Esophagus squamous epithelium (tissue), 5 donors: Measurements from ENCODE around the gene MPG. TPM values are rescaled to one million over a fixed set of nuclear protein-coding genes. Genes with fewer than 3 reads are reported as not detected.
A peak's percentile ranks its signal among the peaks of the same experiment; 100 is the strongest.

Experiments used
- DNase-seq: peaks from one replicate; lab custom pipeline; 2025; lab: John Stamatoyannopoulos, UW
- H3K27ac ChIP-seq, 4 donors: fragments of 200-600 bp; sonication (generic); one replicate each; pipeline ENCODE4 v1.5.1; 2016 to 2019; ENCODE audit warnings: mild to moderate bottlenecking in 1 of 4
- H3K27me3 ChIP-seq, 4 donors: fragments of 200-600 bp; sonication (generic); 1 replicate in 3 of 4; 2 replicates in 1 of 4; pipeline versions ENCODE4 v1.5.1 to v1.6.0; 2017 to 2021; ENCODE audit warnings: antibody characterized with exemption in 1 of 4
- H3K36me3 ChIP-seq, 3 donors: fragments of 200-600 bp; sonication (generic); one replicate each; pipeline ENCODE4 v1.5.1; 2016 to 2019
- H3K4me1 ChIP-seq, 3 donors: fragments of 200-600 bp; sonication (generic); one replicate each; pipeline ENCODE4 v1.5.1; 2017 to 2019
- H3K4me3 ChIP-seq, 4 donors: fragments of 200-600 bp; sonication (generic); 1 replicate in 3 of 4; 2 replicates in 1 of 4; pipeline ENCODE4 v1.5.1; 2016 to 2019; ENCODE audit warnings: mild to moderate bottlenecking in 2 of 4, moderate library complexity in 1 of 4
- H3K9me3 ChIP-seq, 3 donors: fragments of 200-600 bp; sonication (generic); one replicate each; pipeline ENCODE4 v1.5.1; 2016 to 2019
- CTCF ChIP-seq, 6 experiments: fragments of 450-650 bp in 4 of 6; fragments of 200-600 bp in 2 of 6; sonication (generic) in 2 of 6; IDR thresholded peaks; one replicate each; pipeline ENCODE4 v1.5.1; 2016 to 2019; ENCODE audit warnings: antibody characterized with exemption in 6 of 6, mild to moderate bottlenecking in 4 of 6, moderate library complexity in 4 of 6
- POLR2A ChIP-seq, 4 donors: fragments of 450-650 bp; IDR thresholded peaks; one replicate each; pipeline ENCODE4 v1.6.1; 2017; ENCODE audit warnings: antibody characterized with exemption in 4 of 4, mild to moderate bottlenecking in 4 of 4, moderate library complexity in 3 of 4
- WGBS, 2 donors: methylation state at CpG; one replicate each; pipeline ENCODE4 v1.1.5; 2018; 5-methylcytosine and 5-hydroxymethylcytosine counted together
- intact Hi-C: fragments of 100-400 bp; cut with DNase I; formaldehyde crosslinking; loops from one replicate; pipeline ENCODE4 v1.15.0; 2022
- total RNA-seq, 4 donors: library from RNA; depleted of rRNA; stranded (reverse); fragments of >200 nt; gene quantifications; one replicate each; pipeline ENCODE4 v1.1.0, GENCODE V29; 2016
- donor health status: DM: yes; HTN: yes; CAD: no.

MPG gene
- total RNA-seq, 4 donors from 2014 or later: 47.4 to 72.1 (median 68.3) TPM

DNA sequence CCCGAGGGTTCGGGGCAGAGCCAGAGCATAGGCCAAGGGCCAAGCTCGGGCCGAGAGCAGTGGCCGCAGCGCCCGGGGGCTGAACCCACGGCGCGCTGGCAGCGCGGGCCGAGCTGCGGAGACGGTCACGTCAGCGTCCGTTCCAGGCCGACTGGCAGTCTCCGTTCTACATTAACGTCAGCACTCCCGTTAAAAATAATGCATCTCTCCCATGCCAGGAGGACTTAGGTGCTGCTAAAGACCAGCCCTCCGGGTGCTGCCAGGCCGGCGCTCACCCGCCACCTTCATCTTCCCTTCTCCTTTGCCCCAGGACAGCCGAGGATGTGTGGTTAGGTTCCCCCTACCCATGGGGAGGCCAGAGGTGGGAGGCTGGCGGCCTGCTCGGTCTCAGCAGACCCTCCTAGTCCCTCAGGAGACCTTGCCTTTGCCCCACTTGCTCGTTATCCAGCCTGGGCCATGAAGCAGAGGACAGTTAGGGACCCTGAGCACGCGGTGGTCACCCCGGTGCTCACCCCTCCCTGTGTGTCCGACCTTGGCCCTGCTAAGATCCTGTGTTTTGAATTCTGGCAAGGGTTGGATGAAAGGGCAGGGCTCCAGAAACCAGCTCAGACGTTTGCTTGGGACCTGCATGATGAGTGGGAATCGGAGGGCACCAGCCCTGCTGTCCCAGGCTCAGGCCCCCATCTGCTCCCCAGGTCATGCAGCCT lies 572 bp downstream of the MPG start:
- no peak for DNase-seq
- no peaks in the 10 kb centered on the region for H3K27me3 ChIP-seq
- 3 to 5% methylated on average over 7 to 17 of the region's 36 CpGs for WGBS, 2 donors
- H3K36me3 ChIP-seq: peaks cover 0 to 37% (median 0%) of the 10 kb centered on the region in 3 donors
- no peaks in the 10 kb centered on the region for H3K9me3 ChIP-seq
- peaks cover 31 to 69% (median 34%) of the 10 kb centered on the region in 3 donors for H3K4me1 ChIP-seq
- H3K4me3 ChIP-seq: peak overlapping the region; percentile 74 to 96 (median 89)
- H3K27ac ChIP-seq: peak overlapping the region; percentile 91 to 98 (median 96)
- intact Hi-C loops: no loop called here
- TF ChIP-seq POLR2A (IDR thresholded peaks at IDR 0.05) (no peak), CTCF (IDR thresholded peaks at IDR 0.05) (no peak)

DNA sequence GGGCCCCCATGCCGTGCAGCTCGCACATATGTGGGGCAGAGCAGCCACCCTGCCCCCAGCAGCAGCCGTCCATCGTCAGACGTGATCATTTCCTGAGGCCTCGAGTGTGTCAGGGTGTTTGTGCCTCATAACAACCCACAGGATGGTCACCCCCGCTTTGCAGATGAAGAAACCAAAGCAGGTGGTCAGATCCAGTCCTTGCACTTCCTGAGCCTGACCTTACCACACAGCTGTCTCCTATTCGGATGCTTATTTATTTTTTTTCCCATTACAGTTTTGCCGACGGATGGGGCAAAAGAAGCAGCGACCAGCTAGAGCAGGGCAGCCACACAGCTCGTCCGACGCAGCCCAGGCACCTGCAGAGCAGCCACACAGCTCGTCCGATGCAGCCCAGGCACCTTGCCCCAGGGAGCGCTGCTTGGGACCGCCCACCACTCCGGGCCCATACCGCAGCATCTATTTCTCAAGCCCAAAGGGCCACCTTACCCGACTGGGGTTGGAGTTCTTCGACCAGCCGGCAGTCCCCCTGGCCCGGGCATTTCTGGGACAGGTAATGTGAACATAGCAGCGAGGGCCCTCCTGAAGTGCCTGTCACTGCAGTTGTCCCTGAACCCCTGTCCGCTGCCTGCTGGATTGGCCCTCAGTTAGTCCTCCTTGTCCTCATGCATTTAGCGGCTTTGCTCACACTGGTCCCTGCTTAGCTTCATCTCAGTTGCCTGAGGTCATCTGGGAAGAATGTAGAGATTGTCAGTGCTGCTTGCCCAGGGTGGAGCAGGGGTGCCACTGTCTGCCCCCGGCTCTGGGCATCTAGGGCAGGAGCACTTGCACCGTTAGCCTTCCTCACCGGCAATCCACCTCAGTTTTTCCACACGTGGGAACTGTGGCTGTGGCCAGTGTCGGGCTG lies 1.4 kb downstream of the MPG start:
- WGBS, 2 donors: 43 to 90% methylated on average over 10 to 14 of the region's 32 CpGs
- TF ChIP-seq CTCF (IDR thresholded peaks at IDR 0.05): no peak
- no peak for TF ChIP-seq POLR2A (IDR thresholded peaks at IDR 0.05)
- Histone ChIP-seq H3K4me1 (peaks cover 36 to 69% (median 36%) of the 10 kb centered on the region in 3 donors), H3K36me3 (peaks cover 0 to 45% (median 0%) of the 10 kb centered on the region in 3 donors), H3K4me3 (peak overlapping the region in 3 of 4 donors; percentile 74 to 96 (median 89)), H3K27me3 (no peaks in the 10 kb centered on the region), H3K9me3 (no peaks in the 10 kb centered on the region), H3K27ac (peak overlapping the region in 3 of 4 donors; percentile 96 to 98 (median 96))
- DNase-seq: no peak
- intact Hi-C loops: no loop called here

- Histone ChIP-seq H3K27ac (peak overlapping the region in 1 of 4 donors; percentile 1), H3K4me1 (peaks cover 25 to 55% (median 30%) of the 10 kb centered on the region in 3 donors), H3K9me3 (no peaks in the 10 kb centered on the region), H3K27me3 (no peaks in the 10 kb centered on the region), H3K36me3 (peaks cover 6 to 82% (median 11%) of the 10 kb centered on the region in 3 donors), H3K4me3 (no peak overlapping the region)
- TF ChIP-seq POLR2A (IDR thresholded peaks at IDR 0.05) (no peak), CTCF (IDR thresholded peaks at IDR 0.05) (no peak)
- 88 to 89% methylated on average over 11 to 14 of the region's 31 CpGs for WGBS, 2 donors
- no peak for DNase-seq
- intact Hi-C loops: no loop called here
Measured at GRCh38 chr16:83060-83603, 5.1 kb downstream of the MPG start.

GRCh38 chr16:83781-84615 lies 6.0 kb downstream of the MPG start:
- no peaks in the 10 kb centered on the region for H3K9me3 ChIP-seq
- WGBS, 2 donors: 66 to 69% methylated on average over 14 of the region's 21 CpGs
- H3K27me3 ChIP-seq: no peaks in the 10 kb centered on the region
- no peak overlapping the region for H3K4me3 ChIP-seq
- intact Hi-C loops: no loop called here
- peaks cover 21 to 49% (median 26%) of the 10 kb centered on the region in 3 donors for H3K4me1 ChIP-seq
- no peak for DNase-seq
- peaks cover 9 to 91% (median 17%) of the 10 kb centered on the region in 3 donors for H3K36me3 ChIP-seq
- H3K27ac ChIP-seq: peak overlapping the region in 3 of 4 donors; percentile 60 to 77 (median 69)
- TF ChIP-seq POLR2A (IDR thresholded peaks at IDR 0.05) (no peak), CTCF (IDR thresholded peaks at IDR 0.05) (no peak)
